GM18951 (cell line): Measurements from ENCODE around the gene ERC1.

ENCODE experiments used
- POLR2A ChIP-seq: IDR thresholded peaks from 4 replicates; pipeline ENCODE4 v1.6.1; 2011; ENCODE audit warnings: mild to moderate bottlenecking; ENCODE audit not compliant: insufficient read length, insufficient read depth; ENCODE audit errors: extremely low read depth
- in situ Hi-C: fragments of 300-500 bp; cut with MboI; formaldehyde crosslinking; loops from one replicate; pipeline ENCODE4 v1.12.0; 2022; ENCODE audit warnings: low sequenced_read_pairs, mixed read lengths, inconsistent platforms; ENCODE audit not compliant: unreplicated experiment

The ERC1 gene

GRCh38 chr12:1056390-1056789, 65.4 kb downstream of the ERC1 start:
- no peak for TF ChIP-seq POLR2A
- in situ Hi-C loops: no loop called here

- in situ Hi-C loops: no loop called here
- no peak for TF ChIP-seq POLR2A
Observed at GRCh38 chr12:1058423-1058822, 67.4 kb downstream of the ERC1 start.

GRCh38 chr12:1059162-1059561, 68.1 kb downstream of the ERC1 start:
- no peak for TF ChIP-seq POLR2A
- in situ Hi-C loops: no loop called here

GRCh38 chr12:1063852-1064251, 72.8 kb downstream of the ERC1 start:
- TF ChIP-seq POLR2A: no peak
- in situ Hi-C loops: no loop called here

GRCh38 chr12:1064317-1064716, 73.3 kb downstream of the ERC1 start:
- TF ChIP-seq POLR2A: no peak
- in situ Hi-C loops: no loop called here

GRCh38 chr12:1065629-1066028, 74.6 kb downstream of the ERC1 start:
- no peak for TF ChIP-seq POLR2A
- in situ Hi-C loops: no loop called here

- in situ Hi-C loops: no loop called here
- no peak for TF ChIP-seq POLR2A
Observed at GRCh38 chr12:1069846-1070245, 78.8 kb downstream of the ERC1 start.

- in situ Hi-C loops: no loop called here
- TF ChIP-seq POLR2A: no peak
Observed at GRCh38 chr12:1071182-1071581, 80.2 kb downstream of the ERC1 start.

- TF ChIP-seq POLR2A: no peak
- in situ Hi-C loops: no loop called here
Observed at GRCh38 chr12:1073652-1074051, 82.6 kb downstream of the ERC1 start.

- TF ChIP-seq POLR2A: no peak
Observed at GRCh38 chr12:1077036-1077803, 86.2 kb downstream of the ERC1 start.

GRCh38 chr12:1078002-1078401, 87.0 kb downstream of the ERC1 start:
- in situ Hi-C loops: loop anchor here (25.0 kb wide), 1 partner anchor 516 kb away; no protein-coding TSS in a partner anchor
- TF ChIP-seq POLR2A: no peak

More at GRCh38 chr12:1077036-1077803, 86.2 kb downstream of the ERC1 start:
- in situ Hi-C loops: loop anchor here (25.0 kb wide), 1 partner anchor 515 kb away; no protein-coding TSS in a partner anchor

GRCh38 chr12:1080520-1081223, 89.6 kb downstream of the ERC1 start:
- TF ChIP-seq POLR2A: no peak
- in situ Hi-C loops: loop anchor here (25.0 kb wide), 1 partner anchor 518 kb away; no protein-coding TSS in a partner anchor

GRCh38 chr12:1083151-1083888, 92.3 kb downstream of the ERC1 start:
- in situ Hi-C loops: loop anchor here (25.0 kb wide), 1 partner anchor 521 kb away; no protein-coding TSS in a partner anchor
- TF ChIP-seq POLR2A: no peak
